Measurements from ENCODE around the gene OR56A4. TPM values are rescaled to one million over a fixed set of nuclear protein-coding genes. Genes with fewer than 3 reads are reported as not detected.

The OR56A4 gene
- total RNA-seq, 1 experiment from 2014 or later: not detected

DNA sequence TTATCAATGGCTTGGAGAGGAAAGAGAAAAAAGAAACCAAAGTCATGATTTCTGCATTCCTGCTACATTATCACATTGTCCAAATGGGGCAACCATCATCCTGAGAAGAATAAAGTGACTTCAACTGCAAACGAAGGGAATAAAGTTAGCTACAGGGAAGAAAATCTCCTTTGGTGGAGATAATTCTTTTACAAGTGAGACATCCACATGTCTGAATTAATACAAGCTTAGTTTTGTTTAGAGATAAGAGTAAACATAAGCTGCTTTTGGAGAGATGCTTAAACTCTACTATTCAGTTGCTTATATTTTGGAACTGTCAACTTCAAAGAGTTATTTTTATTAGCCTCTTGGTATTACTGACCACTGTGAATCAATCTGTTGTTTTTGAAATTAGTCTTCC is 19.9 kb downstream of the OR56A4 start, which contains the start of gene OR52L1:
Gene OR52L1, minus strand, starts transcription at position 101 of the 400 bp plus-strand sequence. Its CDS starts 55 bp downstream, at position 46.
- TF ChIP-seq, protein P1, sequence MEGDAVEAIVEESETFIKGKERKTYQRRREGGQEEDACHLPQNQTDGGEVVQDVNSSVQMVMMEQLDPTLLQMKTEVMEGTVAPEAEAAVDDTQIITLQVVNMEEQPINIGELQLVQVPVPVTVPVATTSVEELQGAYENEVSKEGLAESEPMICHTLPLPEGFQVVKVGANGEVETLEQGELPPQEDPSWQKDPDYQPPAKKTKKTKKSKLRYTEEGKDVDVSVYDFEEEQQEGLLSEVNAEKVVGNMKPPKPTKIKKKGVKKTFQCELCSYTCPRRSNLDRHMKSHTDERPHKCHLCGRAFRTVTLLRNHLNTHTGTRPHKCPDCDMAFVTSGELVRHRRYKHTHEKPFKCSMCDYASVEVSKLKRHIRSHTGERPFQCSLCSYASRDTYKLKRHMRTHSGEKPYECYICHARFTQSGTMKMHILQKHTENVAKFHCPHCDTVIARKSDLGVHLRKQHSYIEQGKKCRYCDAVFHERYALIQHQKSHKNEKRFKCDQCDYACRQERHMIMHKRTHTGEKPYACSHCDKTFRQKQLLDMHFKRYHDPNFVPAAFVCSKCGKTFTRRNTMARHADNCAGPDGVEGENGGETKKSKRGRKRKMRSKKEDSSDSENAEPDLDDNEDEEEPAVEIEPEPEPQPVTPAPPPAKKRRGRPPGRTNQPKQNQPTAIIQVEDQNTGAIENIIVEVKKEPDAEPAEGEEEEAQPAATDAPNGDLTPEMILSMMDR (conservative IDR thresholded peaks at IDR 0.05): no peak
- no peak for TF ChIP-seq EZH2 (IDR thresholded peaks at IDR 0.05; ENCODE audit: low read depth)
- Histone ChIP-seq H3K9me3 (ENCODE audit: insufficient read depth, low read depth) (no peaks in the 10 kb centered on the region), H3K79me2 (ENCODE audit: low read depth) (no peaks in the 10 kb centered on the region), H3K9me2 (ENCODE audit: insufficient read depth) (no peaks in the 10 kb centered on the region), H4K20me1 (ENCODE audit: insufficient read depth) (no peaks in the 10 kb centered on the region), H3K4me1 (replicated peaks; ENCODE audit: insufficient read depth) (no peaks in the 10 kb centered on the region), H3K27me3 (ENCODE audit: insufficient read depth, low read depth) (no peaks in the 10 kb centered on the region), H3K4me2 (no peak within 1 kb of the TSS), H3F3A (ENCODE audit: insufficient read depth, low read depth) (no peaks in the 10 kb centered on the region), H3K4me3 (no peak within 1 kb of the TSS), H2AFZ (no peak within 1 kb of the TSS), H3K36me3 (ENCODE audit: low read depth) (no peaks in the 10 kb centered on the region), H3K27ac (no peak within 1 kb of the TSS)
- DNase-seq: no peak
- BruUV-seq (replicated peaks): no TSS peak
- intact Hi-C loops (cut with micrococcal nuclease; ENCODE audit: unreplicated experiment): no loop called here
- CTCF ChIA-PET: no interaction called here
- POLR2A ChIA-PET (ENCODE audit: unreplicated experiment): no interaction called here

- CTCF ChIA-PET: no interaction called here
These were observed 23.3 kb downstream of the OR56A4 start for GRCh38 chr11:5983443-5983842.

GRCh38 chr11:5973530-5973929 is 33.2 kb downstream of the OR56A4 start:
- Histone ChIP-seq H3K36me3 (ENCODE audit: low read depth) (no peaks in the 10 kb centered on the region), H3K4me2 (no peak overlapping the region), H4K20me1 (ENCODE audit: insufficient read depth) (no peaks in the 10 kb centered on the region), H3K79me2 (ENCODE audit: low read depth) (no peaks in the 10 kb centered on the region), H3F3A (ENCODE audit: insufficient read depth, low read depth) (no peaks in the 10 kb centered on the region), H2AFZ (no peak overlapping the region), H3K4me1 (replicated peaks; ENCODE audit: insufficient read depth) (no peaks in the 10 kb centered on the region), H3K4me3 (no peak overlapping the region), H3K27ac (no peak overlapping the region), H3K27me3 (ENCODE audit: insufficient read depth, low read depth) (0 out of 2 replicates have a peak, but pooled peaks cover 6% of the 10 kb centered on the region), H3K9me3 (ENCODE audit: insufficient read depth, low read depth) (no peaks in the 10 kb centered on the region), H3K9me2 (ENCODE audit: insufficient read depth) (no peaks in the 10 kb centered on the region)
- DNase-seq: no peak
- BruUV-seq (replicated peaks): no TSS peak
- CTCF ChIA-PET: no interaction called here
- POLR2A ChIA-PET (ENCODE audit: unreplicated experiment): no interaction called here
- no peak for TF ChIP-seq EZH2 (IDR thresholded peaks at IDR 0.05; ENCODE audit: low read depth)
- TF ChIP-seq, protein P1 (conservative IDR thresholded peaks at IDR 0.05): no peak
- intact Hi-C loops (cut with micrococcal nuclease; ENCODE audit: unreplicated experiment): no loop called here

More at GRCh38 chr11:5983443-5983842, 23.3 kb downstream of the OR56A4 start:
- H3K9me3 ChIP-seq (ENCODE audit: insufficient read depth, low read depth): no peaks in the 10 kb centered on the region
- H3K4me2 ChIP-seq: no peak overlapping the region
- H3K9me2 ChIP-seq (ENCODE audit: insufficient read depth): no peaks in the 10 kb centered on the region
- H3K4me1 ChIP-seq (replicated peaks; ENCODE audit: insufficient read depth): no peaks in the 10 kb centered on the region
- no peaks in the 10 kb centered on the region for H3K27me3 ChIP-seq (ENCODE audit: insufficient read depth, low read depth)
- POLR2A ChIA-PET (ENCODE audit: unreplicated experiment): no interaction called here
- no TSS peak for BruUV-seq (replicated peaks)
- no peak for DNase-seq
- no peaks in the 10 kb centered on the region for H3K36me3 ChIP-seq (ENCODE audit: low read depth)
- intact Hi-C loops (cut with micrococcal nuclease; ENCODE audit: unreplicated experiment): no loop called here
- no peak overlapping the region for H3K27ac ChIP-seq
- no peaks in the 10 kb centered on the region for H4K20me1 ChIP-seq (ENCODE audit: insufficient read depth)
- TF ChIP-seq EZH2 (IDR thresholded peaks at IDR 0.05; ENCODE audit: low read depth): no peak
- TF ChIP-seq, protein P1 (conservative IDR thresholded peaks at IDR 0.05): no peak
- no peaks in the 10 kb centered on the region for H3F3A ChIP-seq (ENCODE audit: insufficient read depth, low read depth)
- no peak overlapping the region for H3K4me3 ChIP-seq
- no peaks in the 10 kb centered on the region for H3K79me2 ChIP-seq (ENCODE audit: low read depth)
- no peak overlapping the region for H2AFZ ChIP-seq

Data from PC-9 (cell line).